ENCODE measurements around the gene AVPR2.

Gene AVPR2

GRCh38 chrX:153954558-153955227, 50.2 kb downstream of the AVPR2 start:
- DNase-seq: no peak

DNA sequence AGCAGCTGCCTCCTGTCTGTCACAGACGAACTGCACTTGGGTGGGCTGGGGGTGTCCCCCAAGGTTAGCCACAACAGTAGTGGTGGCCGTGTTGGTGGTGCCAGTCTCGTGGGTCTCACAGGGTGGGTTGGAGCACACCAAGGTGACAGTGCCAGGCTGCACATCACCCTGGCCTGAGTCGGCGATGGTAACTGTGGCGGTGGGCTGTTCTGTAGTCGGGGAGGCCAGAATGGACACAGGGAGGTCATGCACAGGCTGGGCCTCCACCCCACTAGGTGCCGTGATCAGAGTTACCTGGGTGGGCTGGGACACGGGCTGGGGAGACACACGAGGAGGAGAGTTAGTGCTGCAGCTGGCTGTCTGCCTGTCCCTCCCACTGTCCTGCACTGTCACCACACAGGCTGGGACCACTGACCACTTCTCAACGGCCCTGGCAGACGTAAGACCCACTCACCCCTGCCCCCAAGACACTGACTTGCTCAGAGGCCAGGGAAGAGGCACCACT, 50.8 kb downstream of the AVPR2 start:
- DNase-seq: no peak

DNA sequence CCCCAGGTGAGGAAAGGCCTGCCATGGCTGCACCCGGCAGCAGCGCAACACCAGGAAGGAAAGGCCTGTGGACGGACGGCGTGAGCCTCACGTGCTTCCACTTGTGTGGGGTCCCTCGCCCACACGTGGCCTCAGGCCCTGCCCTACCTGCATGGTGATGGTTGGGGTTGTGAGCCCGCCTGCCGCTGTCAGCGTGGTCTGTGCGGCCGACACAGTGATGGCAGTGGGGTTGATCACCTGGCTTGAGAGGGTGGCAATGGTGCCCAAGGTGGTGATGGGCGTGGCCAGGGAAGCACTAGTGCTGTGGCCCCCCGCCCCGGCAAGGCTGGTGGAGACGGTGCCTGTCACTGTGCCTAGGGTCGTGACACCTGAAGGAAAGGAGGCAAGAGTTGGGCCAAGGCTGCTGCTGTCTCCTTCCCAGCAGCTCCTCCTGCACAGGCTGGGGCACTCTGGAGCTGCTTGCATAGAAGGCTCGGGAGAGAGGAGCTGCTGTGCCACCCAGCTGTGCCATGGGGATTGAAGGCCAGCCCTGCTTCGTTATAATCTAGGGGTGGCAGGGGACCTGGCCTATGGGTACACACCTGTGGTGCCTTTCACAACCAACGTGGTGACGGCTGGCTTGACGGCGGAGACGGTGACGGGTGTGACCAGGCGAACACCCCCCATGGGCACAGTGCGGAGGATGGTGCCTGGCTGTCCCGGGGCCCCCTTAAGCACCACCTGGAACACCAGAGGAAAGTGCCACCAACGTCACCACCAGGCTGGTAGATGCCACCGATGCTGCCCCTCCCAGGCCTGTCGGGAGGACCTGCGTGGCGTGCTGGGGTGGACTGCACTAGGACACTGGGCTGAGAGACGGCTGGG, 51.8 kb downstream of the AVPR2 start:
- no peak for DNase-seq
